ENCODE measurements around the gene HERC2.
"Not testable (repeated sequence)": the region's sequence is repeated elsewhere in the genome, so short reads cannot be mapped to it uniquely, and the experiment has no call there.

HERC2 gene

DNA sequence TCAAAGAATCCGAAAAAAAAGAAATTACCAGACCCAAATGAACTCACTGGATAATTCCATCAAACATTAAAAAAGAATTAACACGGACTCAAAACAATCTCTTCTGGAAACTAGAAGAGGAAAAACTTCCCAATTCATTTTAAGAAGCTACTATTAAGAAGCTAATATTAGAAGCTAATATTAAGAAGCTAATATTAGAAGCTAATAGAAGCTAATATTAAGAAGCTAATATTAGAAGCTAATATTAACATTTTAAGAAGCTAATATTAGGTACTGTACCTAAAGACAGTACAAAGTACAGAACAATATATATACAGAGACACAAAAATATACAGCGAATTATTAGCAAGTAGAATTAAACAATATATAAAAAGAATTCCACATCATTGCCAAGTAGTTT is 35.9 kb downstream of the HERC2 start:
- no peak for DNase-seq (ENCODE audit: extremely low read depth in 1 of 2, low read depth in 1 of 2)

DNA sequence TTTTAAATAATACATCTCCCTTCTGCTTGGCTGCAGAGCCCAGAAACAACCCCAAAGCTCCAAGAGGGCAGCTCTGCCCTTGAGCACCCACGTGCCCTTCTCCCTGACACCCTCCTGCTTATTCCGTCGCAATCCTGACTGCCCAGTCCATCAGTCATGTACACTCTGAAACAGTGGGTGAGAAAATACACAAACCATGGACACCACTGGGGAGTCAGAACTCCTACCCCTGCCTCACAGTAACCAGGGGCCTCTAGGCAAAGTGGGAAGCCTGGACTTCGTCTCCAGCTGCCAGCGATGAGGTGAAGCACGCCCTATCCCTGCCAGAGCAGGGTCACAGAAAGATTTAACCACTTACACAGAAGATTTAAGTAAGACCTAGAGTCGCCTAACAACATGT is 40.1 kb downstream of the HERC2 start:
- no peak for DNase-seq (ENCODE audit: extremely low read depth in 1 of 2, low read depth in 1 of 2)

GRCh38 chr15:28274635-28275034 is 47.3 kb downstream of the HERC2 start:
- DNase-seq (ENCODE audit: extremely low read depth in 1 of 2, low read depth in 1 of 2), result no peak

GRCh38 chr15:28273873-28274610 is 47.9 kb downstream of the HERC2 start:
- no peak for DNase-seq (ENCODE audit: extremely low read depth in 1 of 2, low read depth in 1 of 2)

- DNase-seq (ENCODE audit: extremely low read depth in 1 of 2, low read depth in 1 of 2), result no peak
These were observed 48.5 kb downstream of the HERC2 start for GRCh38 chr15:28273468-28273867.

- no peak for DNase-seq (ENCODE audit: extremely low read depth in 1 of 2, low read depth in 1 of 2)
These were observed 49.4 kb downstream of the HERC2 start for GRCh38 chr15:28272587-28272986.

- DNase-seq (ENCODE audit: extremely low read depth in 1 of 2, low read depth in 1 of 2), result no peak
These were observed 50.2 kb downstream of the HERC2 start for GRCh38 chr15:28271697-28272260.

DNA sequence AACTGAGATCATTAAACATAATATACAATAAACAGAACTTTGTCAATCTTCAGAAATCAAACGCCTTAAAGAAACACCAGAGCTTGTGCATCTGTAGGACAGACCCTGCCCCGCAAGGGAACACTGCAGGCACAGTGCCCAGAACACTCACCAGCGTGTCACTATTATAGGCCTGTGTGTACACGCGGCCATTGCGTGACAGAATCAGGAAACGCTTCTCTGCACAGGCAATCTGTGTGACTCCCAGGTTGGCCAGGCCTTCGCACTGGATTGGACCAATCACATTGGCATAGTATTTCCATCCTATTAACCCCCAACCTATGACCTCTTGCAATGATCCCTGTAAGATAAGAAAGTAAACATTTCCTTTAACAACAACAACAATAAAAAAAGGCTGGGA is 52.9 kb downstream of the HERC2 start:
- no peak for DNase-seq (ENCODE audit: extremely low read depth in 1 of 2, low read depth in 1 of 2)

DNA sequence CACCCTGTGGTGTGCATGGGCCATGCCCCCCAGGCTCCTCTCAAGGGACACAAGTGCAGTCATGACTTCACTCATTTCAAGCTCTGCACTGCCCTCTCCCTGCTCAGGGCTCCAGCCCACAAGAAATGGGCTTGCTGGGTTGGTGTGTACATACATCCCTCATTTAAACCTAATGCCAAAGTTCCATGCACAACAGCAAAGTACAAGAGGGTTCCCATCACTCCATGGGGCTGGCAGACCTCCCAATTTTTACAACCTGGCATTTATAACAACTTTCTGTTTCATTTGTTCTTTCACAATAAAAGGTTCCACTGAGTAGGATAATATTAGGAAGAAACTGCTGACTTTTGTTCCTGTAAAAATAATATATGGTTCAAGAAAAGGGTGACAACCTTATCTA is 54.3 kb downstream of the HERC2 start:
- no peak for DNase-seq (ENCODE audit: extremely low read depth in 1 of 2, low read depth in 1 of 2)

- no peak for DNase-seq (ENCODE audit: extremely low read depth in 1 of 2, low read depth in 1 of 2)
These were observed 56.5 kb downstream of the HERC2 start for GRCh38 chr15:28265334-28266019.

GRCh38 chr15:28264166-28264565 is 57.8 kb downstream of the HERC2 start:
- DNase-seq (ENCODE audit: extremely low read depth in 1 of 2, low read depth in 1 of 2), result no peak

GRCh38 chr15:28262438-28262837 is 59.5 kb downstream of the HERC2 start:
- DNase-seq (ENCODE audit: extremely low read depth in 1 of 2, low read depth in 1 of 2), result no peak

- no peak for DNase-seq (ENCODE audit: extremely low read depth in 1 of 2, low read depth in 1 of 2)
These were observed 61.3 kb downstream of the HERC2 start for GRCh38 chr15:28260722-28261121.

DNA sequence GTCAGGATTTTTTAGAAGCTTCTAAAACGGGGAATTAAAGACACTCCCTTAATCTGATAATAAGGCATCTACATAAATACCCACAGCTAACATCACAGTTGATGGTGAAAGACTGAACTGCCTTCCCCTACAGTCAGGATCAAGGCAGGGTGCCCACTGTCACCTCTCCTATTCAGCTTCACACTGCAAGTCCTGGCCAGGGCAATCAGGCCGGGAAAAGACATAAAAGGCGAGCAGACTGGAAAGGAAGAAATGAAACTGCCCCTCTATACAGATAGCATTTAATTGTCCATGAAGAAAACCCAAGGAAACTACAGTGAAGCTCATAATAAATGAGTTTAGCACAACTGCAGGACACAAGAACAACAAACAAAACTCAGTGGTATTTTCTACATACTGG is 61.7 kb downstream of the HERC2 start:
- no peak for DNase-seq (ENCODE audit: extremely low read depth in 1 of 2, low read depth in 1 of 2)

DNA sequence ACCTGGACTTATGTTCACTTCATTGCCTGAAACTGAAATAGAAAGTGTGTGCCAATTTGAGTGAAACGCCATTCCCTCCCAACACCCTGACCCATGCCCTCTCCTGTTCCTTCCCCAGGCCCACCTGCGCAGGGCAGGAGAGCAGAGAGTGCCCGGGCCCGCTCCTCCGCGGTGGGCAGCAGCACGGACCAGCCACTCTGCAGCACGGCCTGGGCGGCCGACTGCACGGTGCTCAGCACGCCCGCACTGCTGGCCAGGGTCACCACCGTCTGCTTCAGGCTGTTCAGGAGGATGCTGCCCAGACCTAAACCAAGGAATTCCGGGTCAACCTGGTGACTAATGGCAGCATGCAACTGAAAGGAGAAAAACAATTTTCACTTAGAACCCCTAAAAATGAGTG is 66.0 kb downstream of the HERC2 start:
- no peak for DNase-seq (ENCODE audit: extremely low read depth in 1 of 2, low read depth in 1 of 2)

DNA sequence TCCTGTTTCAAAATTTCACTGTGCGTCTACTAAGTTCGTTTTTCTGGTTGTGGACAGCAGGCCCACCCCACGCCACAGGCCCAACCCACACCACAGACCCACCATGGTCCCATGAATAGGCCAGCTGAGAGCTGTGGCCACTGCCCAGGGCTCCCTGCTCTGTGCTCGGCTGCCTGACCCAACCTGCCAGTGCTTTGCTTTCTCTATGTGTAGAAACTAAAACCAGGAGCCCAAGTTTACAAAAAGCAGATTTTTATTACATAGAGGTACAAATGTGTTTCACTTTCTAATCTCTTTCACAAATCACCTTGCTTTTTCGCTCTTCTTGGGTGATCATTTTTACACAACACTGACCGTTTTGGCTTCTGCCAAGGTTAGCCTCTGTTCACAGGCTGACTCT is 69.1 kb downstream of the HERC2 start:
- no peak for DNase-seq (ENCODE audit: extremely low read depth in 1 of 2, low read depth in 1 of 2)

- no peak for DNase-seq (ENCODE audit: extremely low read depth in 1 of 2, low read depth in 1 of 2)
These were observed 75.4 kb downstream of the HERC2 start for GRCh38 chr15:28246605-28247004.

DNA sequence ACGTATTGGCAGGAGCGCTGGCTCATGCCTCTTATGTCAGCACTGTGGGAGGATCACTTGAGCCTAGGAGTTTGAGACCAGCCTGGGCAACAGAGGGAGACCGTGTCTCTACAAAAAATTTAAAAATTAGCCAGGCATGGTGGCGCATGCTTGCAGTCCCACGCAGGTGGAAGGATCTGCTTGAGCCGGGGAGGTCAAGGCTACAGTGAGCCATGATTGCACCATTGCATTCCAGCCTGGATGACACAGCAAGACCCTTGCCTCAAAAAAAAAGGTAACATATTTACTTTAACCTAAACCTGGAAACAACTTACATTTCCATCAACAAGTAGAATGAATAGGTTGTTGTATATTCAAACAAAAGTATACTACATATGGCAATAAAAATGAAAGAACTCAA is 78.1 kb downstream of the HERC2 start:
- DNase-seq (ENCODE audit: extremely low read depth in 1 of 2, low read depth in 1 of 2), result no peak

DNA sequence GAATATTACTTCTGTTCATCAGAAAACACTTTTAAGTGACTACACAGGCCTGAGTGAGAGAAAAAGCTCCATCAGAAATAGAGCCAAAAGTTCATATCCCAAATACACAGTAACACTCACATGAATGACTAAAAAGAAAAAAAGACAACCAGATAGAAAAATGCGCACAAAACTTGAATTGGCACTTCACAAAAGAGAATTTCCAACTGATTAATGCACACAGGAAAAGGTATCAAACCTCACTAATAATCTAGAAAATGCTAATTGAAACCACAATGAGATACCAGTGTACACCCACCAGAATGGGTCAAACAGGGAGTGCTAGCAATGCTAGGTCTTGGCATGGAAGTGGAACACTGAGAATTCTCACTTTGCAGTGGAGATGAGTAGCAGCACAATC is 78.6 kb downstream of the HERC2 start:
- no peak for DNase-seq (ENCODE audit: extremely low read depth in 1 of 2, low read depth in 1 of 2)

DNA sequence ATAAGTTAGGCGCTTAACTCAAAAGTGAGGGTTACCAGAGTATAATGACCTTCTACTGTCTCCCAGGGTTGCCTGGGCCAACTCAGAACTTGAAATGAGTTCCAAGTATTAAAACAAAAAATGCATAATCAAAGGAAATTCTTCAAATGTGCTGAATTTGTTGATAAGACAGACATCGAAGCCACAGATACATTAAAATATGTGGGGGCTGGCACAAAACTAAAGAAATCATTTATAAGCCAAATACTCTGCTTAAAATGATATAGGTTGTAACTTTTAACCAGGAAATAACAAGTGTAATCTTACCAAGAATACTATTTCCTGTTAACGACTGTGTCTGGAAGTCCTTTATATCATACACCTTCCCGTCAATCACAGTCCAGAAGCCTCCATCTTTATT is 83.7 kb downstream of the HERC2 start:
- not testable (repeated sequence) for DNase-seq (ENCODE audit: extremely low read depth in 1 of 2, low read depth in 1 of 2)

- DNase-seq (ENCODE audit: extremely low read depth in 1 of 2, low read depth in 1 of 2), result not testable (repeated sequence)
These were observed 90.2 kb downstream of the HERC2 start for GRCh38 chr15:28231743-28232142.

GRCh38 chr15:28231336-28231735 is 90.6 kb downstream of the HERC2 start:
- DNase-seq (ENCODE audit: extremely low read depth in 1 of 2, low read depth in 1 of 2), result not testable (repeated sequence)
